Fibroblast of the conjunctiva (primary cell): ENCODE results near the gene CPNE4.
"Not testable (repeated sequence)": the region's sequence is repeated elsewhere in the genome, so short reads cannot be mapped to it uniquely, and the experiment has no call there.

ENCODE experiments used
- DNase-seq: peaks from one replicate; pipeline ENCODE4 v3.0.0-alpha.2; 2010; ENCODE audit warnings: low read depth

Gene CPNE4

DNA sequence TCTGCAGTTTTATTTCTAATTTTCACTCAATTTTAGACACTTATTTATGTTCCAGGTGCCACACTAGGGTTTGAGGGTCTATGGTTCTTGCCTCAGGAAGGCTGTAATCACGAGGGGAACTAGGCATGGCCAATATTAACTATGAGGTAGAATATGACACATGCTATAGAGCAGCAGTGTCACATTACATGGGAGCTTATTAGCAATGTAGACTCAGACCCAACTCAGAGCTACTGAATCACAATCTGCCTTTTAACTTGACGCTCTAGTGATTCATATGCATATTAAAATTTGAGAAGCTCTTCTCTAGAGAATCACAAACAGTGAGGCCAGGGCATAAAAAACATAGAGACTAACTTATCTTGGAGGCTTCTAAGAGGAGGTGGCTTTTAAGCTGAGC is 499.2 kb downstream of the CPNE4 start:
- DNase-seq = no peak

DNA sequence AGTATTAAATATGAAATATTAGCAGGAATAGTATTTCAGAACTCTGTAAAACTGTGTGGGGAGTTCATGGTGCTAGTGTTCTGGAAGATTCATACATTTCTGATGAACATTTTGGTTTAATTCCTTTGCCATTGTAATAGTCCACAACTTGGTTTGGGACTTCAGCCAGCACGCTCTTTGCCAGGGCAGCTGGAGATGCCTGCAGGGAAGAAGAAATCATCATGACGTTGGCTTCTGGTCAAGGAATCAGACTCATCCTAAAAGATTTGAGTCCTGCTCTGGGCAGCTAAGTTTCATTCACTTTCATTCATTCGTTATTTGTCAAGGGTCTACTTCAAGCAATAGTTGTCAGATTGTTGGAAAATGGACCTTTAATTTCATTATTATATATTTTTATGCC is 499.7 kb downstream of the CPNE4 start:
- no peak for DNase-seq

DNA sequence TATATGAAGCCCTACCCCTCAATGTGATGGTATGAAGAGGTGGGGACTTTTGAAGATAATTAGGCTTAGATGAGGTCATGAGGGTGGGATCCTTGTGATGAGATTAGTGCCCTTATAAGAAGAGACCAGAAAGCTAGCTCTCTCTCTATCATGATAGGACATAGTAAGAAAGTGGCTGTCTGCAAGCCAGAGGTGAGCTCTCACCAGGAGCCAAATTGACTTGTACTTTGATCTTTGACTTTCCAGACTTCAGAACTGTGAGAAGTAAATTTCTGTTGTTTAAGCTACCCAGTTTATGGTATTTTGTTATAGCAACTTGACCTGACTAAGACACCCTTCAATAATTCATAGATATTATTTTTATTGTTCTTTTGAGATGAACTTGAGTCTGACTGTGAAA is 502.2 kb downstream of the CPNE4 start:
- DNase-seq = no peak

- no peak for DNase-seq
These were observed 504.0 kb downstream of the CPNE4 start for GRCh38 chr3:131530843-131531242.

DNA sequence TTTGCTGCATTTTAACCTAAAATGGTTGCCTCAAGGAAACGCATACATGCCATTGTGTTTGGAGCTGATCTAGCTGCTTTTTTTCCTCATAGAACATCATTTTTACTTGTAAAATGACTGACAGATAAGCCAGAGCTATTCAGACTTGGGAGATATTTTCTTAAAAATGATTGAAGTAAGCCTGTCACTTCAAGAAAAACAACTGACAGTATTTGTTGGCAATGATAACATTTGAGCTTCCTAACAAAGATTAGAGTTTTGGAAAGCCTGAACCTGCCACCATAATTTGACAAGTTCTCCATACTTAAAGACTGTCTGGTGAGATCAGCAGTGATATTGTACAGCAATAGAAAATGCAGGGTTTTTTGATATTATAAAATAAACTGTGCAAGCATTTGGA is 504.4 kb downstream of the CPNE4 start:
- no peak for DNase-seq

- DNase-seq = peak; percentile 47
These were observed 507.9 kb downstream of the CPNE4 start for GRCh38 chr3:131526801-131527347.

- DNase-seq = no peak
These were observed 516.1 kb downstream of the CPNE4 start for GRCh38 chr3:131518680-131519079.

- no peak for DNase-seq
These were observed 529.4 kb downstream of the CPNE4 start for GRCh38 chr3:131505421-131505820.

GRCh38 chr3:131503320-131503635 is 531.5 kb downstream of the CPNE4 start:
- DNase-seq = peak; percentile 34

DNA sequence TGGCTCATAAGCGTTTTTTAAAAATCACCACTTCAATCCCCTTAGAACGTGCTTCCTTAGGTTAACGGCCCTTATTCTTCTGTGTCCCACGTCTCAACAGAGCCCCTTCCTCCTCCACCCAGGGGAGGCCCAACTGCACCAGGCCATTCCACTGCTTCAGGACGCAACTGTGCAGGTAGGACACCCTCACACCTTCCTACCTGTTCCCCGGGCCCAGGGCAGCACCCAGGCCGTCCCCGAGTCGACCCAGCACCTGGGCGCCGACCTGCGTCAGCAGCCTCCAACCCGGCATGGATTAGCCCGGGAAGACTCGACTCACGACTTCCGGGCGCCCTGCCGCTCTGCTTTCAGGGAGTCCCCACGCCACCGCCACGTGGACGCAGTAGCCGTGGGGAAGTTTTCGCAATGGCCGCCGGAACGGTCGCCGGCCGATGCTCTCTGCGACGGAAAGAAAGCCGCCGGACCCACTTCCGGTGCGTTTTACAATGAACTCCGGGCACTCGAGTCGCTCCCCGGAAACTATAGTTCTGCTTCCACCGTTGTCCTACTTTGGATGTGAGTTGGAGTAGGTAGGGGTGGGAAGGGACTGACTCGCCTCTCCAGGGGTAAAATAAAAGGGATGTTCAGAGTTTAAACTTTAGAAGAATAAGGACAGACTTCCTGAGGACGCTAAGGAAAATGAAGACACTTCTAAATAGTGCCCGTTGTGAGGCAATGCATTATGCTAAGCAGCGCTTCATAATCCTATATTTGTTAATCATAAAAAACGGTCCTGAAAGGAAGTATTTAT is 532.1 kb downstream of the CPNE4 start, which contains the start of gene MRPL3:
TSS of gene MRPL3 (minus strand) at position 442 of the 790 bp plus-strand sequence. CDS start at position 292, 150 bp downstream.
- DNase-seq = peak; percentile 72

DNA sequence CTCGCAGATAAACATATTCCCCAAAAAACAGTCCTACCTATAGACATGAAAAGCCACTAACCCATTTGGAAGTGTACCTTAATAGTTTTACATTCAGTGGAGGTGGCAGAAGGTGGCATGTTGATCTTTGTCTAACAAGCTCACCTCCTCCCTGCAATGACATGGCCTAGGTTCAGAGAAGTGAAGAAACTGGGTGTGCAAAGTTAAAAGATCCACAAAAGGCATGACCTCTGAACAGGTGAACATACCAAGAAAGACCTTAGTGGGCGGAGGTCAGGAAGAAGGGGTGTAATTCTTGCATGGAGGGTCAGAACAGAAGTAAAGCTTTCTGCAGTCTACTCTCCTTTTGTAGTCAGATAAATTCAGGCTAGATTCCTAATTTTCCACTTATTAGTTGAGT is 532.9 kb downstream of the CPNE4 start:
- no peak for DNase-seq

GRCh38 chr3:131494706-131495105 is 540.1 kb downstream of the CPNE4 start:
- no peak for DNase-seq

GRCh38 chr3:131491775-131492174 is 543.0 kb downstream of the CPNE4 start:
- DNase-seq = no peak

GRCh38 chr3:131491084-131491483 is 543.7 kb downstream of the CPNE4 start:
- DNase-seq = no peak

DNA sequence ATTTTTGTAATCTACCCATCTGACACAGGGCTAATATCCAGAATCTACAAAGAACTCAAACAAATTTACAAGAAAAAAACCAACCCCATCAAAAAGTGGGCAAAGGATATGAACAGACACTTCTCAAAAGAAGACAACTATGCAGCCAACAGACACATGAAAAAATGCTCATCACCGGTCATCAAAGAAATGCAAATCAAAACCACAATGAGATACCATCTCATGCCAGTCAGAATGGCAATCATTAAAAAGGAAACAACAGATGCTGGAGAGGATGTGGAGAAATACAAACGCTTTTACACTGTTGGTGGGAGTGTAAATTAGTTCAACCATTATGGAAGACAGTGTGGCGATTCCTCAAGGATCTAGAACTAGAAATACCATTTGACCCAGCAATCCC is 548.3 kb downstream of the CPNE4 start:
- DNase-seq = not testable (repeated sequence)

DNA sequence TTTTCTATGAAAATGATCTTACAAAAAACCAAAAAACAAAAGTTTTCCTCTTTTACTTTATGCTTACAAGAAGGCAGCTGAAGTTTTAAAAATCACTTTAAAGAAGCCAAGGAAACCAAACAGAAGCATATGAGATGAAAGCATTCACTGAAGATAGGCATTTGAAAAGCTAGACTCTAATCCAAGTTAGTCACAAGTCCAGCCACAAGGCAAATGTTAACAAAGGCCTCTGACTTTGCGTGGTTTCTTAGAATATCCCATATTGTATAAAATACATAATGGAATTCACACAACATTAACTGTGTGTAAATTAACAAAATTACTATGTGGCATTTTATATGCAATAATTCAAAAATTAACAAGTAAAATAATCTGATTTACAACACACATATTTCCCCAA is 549.7 kb downstream of the CPNE4 start:
- no peak for DNase-seq

DNA sequence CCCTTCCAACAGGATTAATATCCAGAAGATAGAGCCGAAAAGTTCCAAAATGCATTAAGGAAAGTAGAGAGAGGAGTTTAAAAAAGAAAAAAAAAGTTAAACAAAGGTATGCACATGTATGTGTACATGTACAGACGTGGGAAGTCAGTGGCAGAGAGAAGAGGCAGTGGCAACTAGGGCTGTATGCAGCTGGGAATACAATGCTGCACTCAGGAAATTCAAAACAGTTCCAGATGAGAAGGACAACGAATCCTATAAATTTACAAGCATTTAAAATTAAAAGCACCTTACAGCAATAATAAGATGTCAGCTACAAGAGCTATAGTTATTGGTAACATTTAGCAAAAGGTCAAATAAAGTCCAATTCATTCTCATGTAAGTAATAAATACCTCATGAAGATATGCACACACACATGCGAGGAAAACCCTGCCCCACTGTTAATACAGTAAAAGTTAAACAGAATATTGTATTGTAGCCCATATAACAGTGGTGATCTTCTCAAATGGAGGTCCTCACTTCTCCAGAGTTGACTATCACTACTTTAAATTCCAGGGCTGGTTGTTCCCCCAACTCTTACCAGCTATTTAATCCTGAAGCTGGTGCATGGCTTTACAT is 550.2 kb downstream of the CPNE4 start:
- no peak for DNase-seq
